Body of pancreas (tissue), 4 donors: ENCODE results near the gene RAD51B. TPM values are rescaled to one million over a fixed set of nuclear protein-coding genes. Genes with fewer than 3 reads are reported as not detected.
A peak's percentile ranks its signal among the peaks of the same experiment; 100 is the strongest.

Experiments used
- ATAC-seq: fragments of 150-250 bp; one replicate; pipeline ENCODE4 v1.9.1; 2016
- DNase-seq, 4 donors: peaks; one replicate each; pipeline ENCODE4 v3.0.0-alpha.2; 2019
- H3K27ac ChIP-seq, 4 donors: fragments of 200-600 bp; sonication (generic); 1 replicate in 3 of 4; 2 replicates in 1 of 4; pipeline versions ENCODE4 v1.5.1 to v1.6.1; 2016 to 2019; ENCODE audit warnings: mild to moderate bottlenecking in 1 of 4, mixed read lengths in 1 of 4, moderate library complexity in 1 of 4
- H3K27me3 ChIP-seq, 2 donors: fragments of 200-600 bp; sonication (generic); one replicate each; pipeline ENCODE4 v1.6.0; 2016; ENCODE audit warnings: mild to moderate bottlenecking in 1 of 2
- H3K36me3 ChIP-seq, 2 donors: fragments of 200-600 bp; sonication (generic); replicated peaks in 1 of 2; 2 replicates each; pipeline ENCODE4 v1.5.1; 2016; ENCODE audit warnings: low read depth in 2 of 2; ENCODE audit not compliant: insufficient read depth in 1 of 2
- H3K4me1 ChIP-seq: fragments of 200-600 bp; sonication (generic); one replicate; pipeline ENCODE4 v1.6.0; 2016
- H3K4me3 ChIP-seq, 2 donors: fragments of 200-600 bp; sonication (generic); 1 replicate in 1 of 2; 2 replicates in 1 of 2; pipeline ENCODE4 v1.5.1; 2016 to 2019
- H3K9me3 ChIP-seq, 3 donors: fragments of 200-600 bp; sonication (generic); 1 replicate in 2 of 3; 2 replicates in 1 of 3; pipeline ENCODE4 v1.5.1; 2016
- POLR2A ChIP-seq, 3 donors: fragments of 450-650 bp; IDR thresholded peaks; one replicate each; pipeline ENCODE4 v1.6.1; 2016; ENCODE audit warnings: antibody characterized with exemption in 3 of 3, mild to moderate bottlenecking in 2 of 3
- WGBS, 2 donors: methylation state at CpG; one replicate each; pipeline ENCODE4 v1.1.5; 2017; 5-methylcytosine and 5-hydroxymethylcytosine counted together
- intact Hi-C: fragments of 100-400 bp; cut with DNase I; formaldehyde crosslinking; loops from one replicate; pipeline ENCODE4 v1.15.1; 2023
- total RNA-seq, 2 donors: library from RNA; depleted of rRNA; stranded (reverse); fragments of >200 nt; gene quantifications; one replicate each; pipeline ENCODE4 v1.1.0, GENCODE V29; 2016
- TF ChIP-seq, protein P1 (sequence below), 7 experiments: fragments of 450-650 bp in 4 of 7; fragments of 200-600 bp in 3 of 7; sonication (generic) in 3 of 7; IDR thresholded peaks; one replicate each; pipeline ENCODE4 v1.5.1; 2016 to 2019; ENCODE audit warnings: antibody characterized with exemption in 7 of 7

Gene RAD51B
- total RNA-seq, 2 donors from 2014 or later = 12.2 to 29.6 TPM

DNA sequence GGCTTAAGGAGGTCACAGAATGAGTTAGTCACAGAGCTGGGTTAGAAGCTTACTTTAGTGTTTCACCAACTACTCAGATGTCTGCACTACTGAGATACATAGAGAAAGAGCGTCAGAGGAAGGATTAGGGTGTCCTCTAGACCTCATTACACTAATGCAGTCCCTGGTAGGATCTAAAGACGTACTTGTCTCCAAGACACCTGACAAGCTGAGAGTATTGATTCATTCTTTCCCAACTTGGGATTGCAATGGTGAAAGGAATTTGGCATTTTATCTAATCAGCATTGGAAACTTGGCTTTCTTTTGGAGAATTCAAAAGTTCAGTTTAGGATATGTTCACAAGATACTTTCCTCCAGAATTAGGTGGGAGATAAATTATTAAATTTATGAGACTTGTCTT lies 571.2 kb downstream of the RAD51B start:
- TF ChIP-seq, protein P1, sequence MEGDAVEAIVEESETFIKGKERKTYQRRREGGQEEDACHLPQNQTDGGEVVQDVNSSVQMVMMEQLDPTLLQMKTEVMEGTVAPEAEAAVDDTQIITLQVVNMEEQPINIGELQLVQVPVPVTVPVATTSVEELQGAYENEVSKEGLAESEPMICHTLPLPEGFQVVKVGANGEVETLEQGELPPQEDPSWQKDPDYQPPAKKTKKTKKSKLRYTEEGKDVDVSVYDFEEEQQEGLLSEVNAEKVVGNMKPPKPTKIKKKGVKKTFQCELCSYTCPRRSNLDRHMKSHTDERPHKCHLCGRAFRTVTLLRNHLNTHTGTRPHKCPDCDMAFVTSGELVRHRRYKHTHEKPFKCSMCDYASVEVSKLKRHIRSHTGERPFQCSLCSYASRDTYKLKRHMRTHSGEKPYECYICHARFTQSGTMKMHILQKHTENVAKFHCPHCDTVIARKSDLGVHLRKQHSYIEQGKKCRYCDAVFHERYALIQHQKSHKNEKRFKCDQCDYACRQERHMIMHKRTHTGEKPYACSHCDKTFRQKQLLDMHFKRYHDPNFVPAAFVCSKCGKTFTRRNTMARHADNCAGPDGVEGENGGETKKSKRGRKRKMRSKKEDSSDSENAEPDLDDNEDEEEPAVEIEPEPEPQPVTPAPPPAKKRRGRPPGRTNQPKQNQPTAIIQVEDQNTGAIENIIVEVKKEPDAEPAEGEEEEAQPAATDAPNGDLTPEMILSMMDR (IDR thresholded peaks at IDR 0.05) = no peak
- TF ChIP-seq POLR2A (IDR thresholded peaks at IDR 0.05) = no peak
- Histone ChIP-seq H3K27me3 (no peaks in the 10 kb centered on the region), H3K4me1 (peaks cover 5% of the 10 kb centered on the region), H3K36me3 (no peaks in the 10 kb centered on the region), H3K9me3 (no peaks in the 10 kb centered on the region), H3K4me3 (no peak overlapping the region), H3K27ac (no peak overlapping the region)
- intact Hi-C loops = no loop called here
- ATAC-seq = no peak
- WGBS, 2 donors = 56 to 61% methylated on average over 2 of the region's 2 CpGs
- no peak for DNase-seq

DNA sequence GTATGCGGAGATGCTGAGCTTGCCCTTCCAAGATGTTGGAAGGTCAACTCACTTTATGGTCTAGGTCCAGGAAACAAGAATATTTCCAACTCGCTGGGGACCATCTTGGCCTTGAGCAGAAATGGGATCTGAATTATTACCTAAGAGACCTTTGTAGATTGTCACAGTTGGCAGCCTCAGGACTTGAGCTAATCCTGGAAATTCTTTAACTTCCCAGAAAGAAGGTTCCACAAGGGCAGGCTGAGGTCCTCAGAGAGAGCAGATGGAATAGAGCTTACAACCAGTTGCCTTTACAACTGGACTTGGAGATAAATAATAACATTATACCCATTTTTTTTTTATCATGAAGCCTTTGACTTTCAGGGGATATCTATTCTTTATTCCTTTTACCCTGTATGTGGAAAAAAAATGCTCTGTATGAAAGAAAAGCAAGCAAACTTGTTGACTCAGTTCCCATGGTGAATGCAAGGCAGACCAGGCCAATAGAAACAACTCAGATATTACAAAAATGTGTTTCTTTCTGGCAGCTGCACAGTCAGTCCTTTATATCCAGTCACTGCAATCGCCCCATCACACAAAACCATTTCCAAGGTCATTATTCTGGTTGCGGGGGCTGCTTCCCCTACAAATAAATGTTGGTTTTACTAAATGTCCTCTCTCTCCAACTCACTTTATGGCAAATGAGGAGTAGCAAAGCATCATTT lies 571.9 kb downstream of the RAD51B start:
- TF ChIP-seq, protein P1 (IDR thresholded peaks at IDR 0.05) = no peak
- TF ChIP-seq POLR2A (IDR thresholded peaks at IDR 0.05) = no peak
- H3K27ac ChIP-seq = peak overlapping the region in 1 of 4 donors; percentile 38
- 69 to 78% methylated on average over 4 of the region's 4 CpGs for WGBS, 2 donors
- peak; percentile 36 for ATAC-seq
- no peaks in the 10 kb centered on the region for H3K36me3 ChIP-seq
- intact Hi-C loops = no loop called here
- H3K9me3 ChIP-seq = no peaks in the 10 kb centered on the region
- DNase-seq = no peak
- H3K4me1 ChIP-seq = peaks cover 5% of the 10 kb centered on the region
- H3K4me3 ChIP-seq = no peak overlapping the region
- H3K27me3 ChIP-seq = no peaks in the 10 kb centered on the region

DNA sequence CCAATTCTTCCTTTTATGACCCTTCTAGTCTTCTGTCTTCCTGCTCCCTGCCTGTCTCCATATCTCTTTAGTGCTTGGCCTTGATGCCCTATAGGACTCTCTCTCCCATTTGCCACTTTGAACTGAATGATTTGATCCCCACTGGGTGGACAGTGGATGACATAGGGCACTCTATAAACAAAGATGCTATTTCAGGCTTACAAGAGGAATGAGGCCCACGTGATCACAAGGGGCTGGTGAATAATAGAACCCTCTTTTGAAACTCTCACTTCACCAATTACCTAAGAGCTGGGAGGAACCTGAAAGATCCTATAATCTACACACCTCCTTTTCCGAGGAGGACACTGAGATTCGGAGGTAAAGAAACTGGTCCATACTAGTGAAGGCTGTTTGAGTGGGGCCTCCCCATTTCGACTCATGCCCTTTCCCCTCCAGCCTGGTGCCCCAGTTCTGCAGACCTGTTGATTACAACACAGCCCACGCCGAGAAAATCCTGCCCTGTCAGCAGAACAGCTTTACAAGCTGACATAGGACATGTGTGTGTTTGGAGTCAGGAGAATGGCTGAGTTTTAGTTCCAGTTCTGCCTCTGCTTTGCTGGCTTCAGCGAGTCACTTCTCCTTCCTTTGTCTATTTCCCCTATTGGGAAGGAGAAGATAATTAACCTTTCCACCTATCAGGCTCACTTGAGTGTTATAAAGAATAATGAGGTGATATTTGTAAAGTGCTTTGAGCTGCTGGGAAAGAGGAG lies 573.0 kb downstream of the RAD51B start:
- peak overlapping the region in 1 of 4 donors; percentile 38 for H3K27ac ChIP-seq
- WGBS, 2 donors = 73 to 87% methylated on average over 7 of the region's 7 CpGs
- H3K27me3 ChIP-seq = no peaks in the 10 kb centered on the region
- H3K4me3 ChIP-seq = no peak overlapping the region
- DNase-seq (peak in 3 of 4 donors; percentile 33 to 77 (median 34)), ATAC-seq (no peak)
- TF ChIP-seq, protein P1 (IDR thresholded peaks at IDR 0.05) = no peak
- no peak for TF ChIP-seq POLR2A (IDR thresholded peaks at IDR 0.05)
- H3K4me1 ChIP-seq = peaks cover 5% of the 10 kb centered on the region
- intact Hi-C loops = no loop called here
- H3K9me3 ChIP-seq = no peaks in the 10 kb centered on the region
- H3K36me3 ChIP-seq = no peaks in the 10 kb centered on the region

DNA sequence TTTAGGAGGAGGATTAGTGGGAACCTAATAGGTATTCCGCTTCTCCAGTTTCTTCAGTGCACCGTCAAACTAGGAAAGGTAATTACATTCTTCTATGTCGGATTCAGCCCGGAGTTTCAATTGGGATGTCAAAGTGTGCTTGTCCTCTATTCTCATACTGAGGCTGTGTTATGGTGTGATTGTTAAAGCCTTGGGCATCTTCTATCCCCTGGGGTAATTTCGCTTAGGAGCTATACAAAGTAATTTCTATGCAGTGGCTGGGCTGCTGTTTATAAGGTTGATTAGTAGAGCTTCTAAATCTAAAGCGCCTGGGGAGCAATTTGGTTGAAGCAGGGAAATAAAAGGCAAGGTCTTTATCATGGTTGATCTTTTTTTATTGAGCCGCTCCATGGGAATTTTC lies 573.7 kb downstream of the RAD51B start:
- peak overlapping the region in 1 of 4 donors; percentile 38 for H3K27ac ChIP-seq

More for the DNA sequence above, 573.7 kb downstream of the RAD51B start:
- no peaks in the 10 kb centered on the region for H3K27me3 ChIP-seq
- ATAC-seq (no peak), DNase-seq (no peak)
- WGBS, 2 donors = 93 to 94% methylated on average over 7 of the region's 7 CpGs
- no peaks in the 10 kb centered on the region for H3K9me3 ChIP-seq
- no peak overlapping the region for H3K4me3 ChIP-seq
- TF ChIP-seq, protein P1 (IDR thresholded peaks at IDR 0.05) = no peak
- TF ChIP-seq POLR2A (IDR thresholded peaks at IDR 0.05) = no peak
- peaks cover 5% of the 10 kb centered on the region for H3K4me1 ChIP-seq
- H3K36me3 ChIP-seq = no peaks in the 10 kb centered on the region
- intact Hi-C loops = no loop called here
